22Rv1 (cell line): ENCODE measurements around the gene PWWP2B.

Experiments used
- ZFX ChIP-seq: fragments of 450-650 bp; IDR thresholded peaks from 2 replicates; pipeline ENCODE4 v1.6.1; 2017; ENCODE audit warnings: antibody characterized with exemption, borderline replicate concordance
- TF ChIP-seq, protein P1 (sequence below): fragments of 450-650 bp; IDR thresholded peaks from 2 replicates; pipeline ENCODE4 v1.5.1; 2017; ENCODE audit warnings: mild to moderate bottlenecking

DNA sequence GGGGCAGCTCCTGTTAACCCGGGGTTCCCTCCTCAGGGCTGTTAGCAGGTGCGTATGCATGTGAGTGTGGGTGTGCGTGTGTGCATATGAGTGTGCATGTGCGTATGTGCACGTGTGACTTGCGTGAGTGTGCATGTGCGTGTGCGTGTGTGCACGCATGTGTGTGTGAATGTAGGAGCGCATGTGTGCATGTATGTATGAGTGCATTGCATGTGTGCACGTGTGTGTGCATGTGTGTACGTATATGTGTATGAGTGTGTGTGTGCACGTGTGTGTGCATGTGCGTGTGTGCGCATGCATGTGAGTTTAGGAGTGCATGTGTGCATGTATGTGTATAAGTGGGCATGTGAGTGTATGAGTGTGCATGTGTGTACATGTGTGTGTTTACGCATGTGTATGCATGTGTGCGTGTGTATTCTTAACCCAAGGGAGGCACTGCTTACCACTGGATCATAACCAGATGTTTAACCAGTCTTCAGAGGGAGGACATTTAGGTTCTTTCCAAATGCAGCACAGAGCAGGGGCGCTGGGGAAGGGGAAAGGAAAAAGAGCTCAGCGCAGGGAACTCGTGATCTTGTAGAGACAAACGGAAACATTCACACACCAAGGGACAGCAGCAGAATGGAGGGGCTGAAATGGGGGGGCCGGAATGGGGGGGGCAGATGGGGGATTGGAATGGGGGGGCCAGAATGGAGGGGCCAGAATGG is 45.0 kb downstream of the PWWP2B start:
- TF ChIP-seq, protein P1, sequence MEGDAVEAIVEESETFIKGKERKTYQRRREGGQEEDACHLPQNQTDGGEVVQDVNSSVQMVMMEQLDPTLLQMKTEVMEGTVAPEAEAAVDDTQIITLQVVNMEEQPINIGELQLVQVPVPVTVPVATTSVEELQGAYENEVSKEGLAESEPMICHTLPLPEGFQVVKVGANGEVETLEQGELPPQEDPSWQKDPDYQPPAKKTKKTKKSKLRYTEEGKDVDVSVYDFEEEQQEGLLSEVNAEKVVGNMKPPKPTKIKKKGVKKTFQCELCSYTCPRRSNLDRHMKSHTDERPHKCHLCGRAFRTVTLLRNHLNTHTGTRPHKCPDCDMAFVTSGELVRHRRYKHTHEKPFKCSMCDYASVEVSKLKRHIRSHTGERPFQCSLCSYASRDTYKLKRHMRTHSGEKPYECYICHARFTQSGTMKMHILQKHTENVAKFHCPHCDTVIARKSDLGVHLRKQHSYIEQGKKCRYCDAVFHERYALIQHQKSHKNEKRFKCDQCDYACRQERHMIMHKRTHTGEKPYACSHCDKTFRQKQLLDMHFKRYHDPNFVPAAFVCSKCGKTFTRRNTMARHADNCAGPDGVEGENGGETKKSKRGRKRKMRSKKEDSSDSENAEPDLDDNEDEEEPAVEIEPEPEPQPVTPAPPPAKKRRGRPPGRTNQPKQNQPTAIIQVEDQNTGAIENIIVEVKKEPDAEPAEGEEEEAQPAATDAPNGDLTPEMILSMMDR: no peak
- no peak for TF ChIP-seq ZFX
